LNCAP (cell line): Measurements from ENCODE around the gene SALL2.

Experiments
- TF ChIP-seq, protein P1 (sequence below): fragments of 450-650 bp; IDR thresholded peaks from 2 replicates; pipeline ENCODE4 v1.5.1; 2017; ENCODE audit warnings: mild to moderate bottlenecking

The SALL2 gene

DNA sequence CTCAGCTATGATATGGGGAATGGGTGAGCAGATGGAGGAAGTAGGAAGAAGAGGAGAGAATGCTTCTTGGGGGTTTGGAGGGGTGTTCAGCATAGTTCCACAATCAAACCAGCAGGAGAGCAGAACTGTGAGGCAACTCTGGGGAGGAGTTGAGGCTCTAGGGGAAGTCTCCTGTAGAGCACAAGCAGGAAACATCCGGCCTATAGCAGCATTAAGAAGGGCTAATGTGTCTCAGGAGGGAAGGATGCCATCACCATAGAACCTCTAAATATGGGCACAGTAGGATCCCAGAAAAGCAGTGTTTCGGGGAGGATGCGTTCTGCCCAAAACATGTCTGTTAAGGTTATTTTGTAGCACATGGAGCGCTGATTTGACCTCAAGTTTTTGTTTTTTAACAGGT lies 8.4 kb upstream of the SALL2 start:
- TF ChIP-seq, protein P1, sequence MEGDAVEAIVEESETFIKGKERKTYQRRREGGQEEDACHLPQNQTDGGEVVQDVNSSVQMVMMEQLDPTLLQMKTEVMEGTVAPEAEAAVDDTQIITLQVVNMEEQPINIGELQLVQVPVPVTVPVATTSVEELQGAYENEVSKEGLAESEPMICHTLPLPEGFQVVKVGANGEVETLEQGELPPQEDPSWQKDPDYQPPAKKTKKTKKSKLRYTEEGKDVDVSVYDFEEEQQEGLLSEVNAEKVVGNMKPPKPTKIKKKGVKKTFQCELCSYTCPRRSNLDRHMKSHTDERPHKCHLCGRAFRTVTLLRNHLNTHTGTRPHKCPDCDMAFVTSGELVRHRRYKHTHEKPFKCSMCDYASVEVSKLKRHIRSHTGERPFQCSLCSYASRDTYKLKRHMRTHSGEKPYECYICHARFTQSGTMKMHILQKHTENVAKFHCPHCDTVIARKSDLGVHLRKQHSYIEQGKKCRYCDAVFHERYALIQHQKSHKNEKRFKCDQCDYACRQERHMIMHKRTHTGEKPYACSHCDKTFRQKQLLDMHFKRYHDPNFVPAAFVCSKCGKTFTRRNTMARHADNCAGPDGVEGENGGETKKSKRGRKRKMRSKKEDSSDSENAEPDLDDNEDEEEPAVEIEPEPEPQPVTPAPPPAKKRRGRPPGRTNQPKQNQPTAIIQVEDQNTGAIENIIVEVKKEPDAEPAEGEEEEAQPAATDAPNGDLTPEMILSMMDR, result no peak

DNA sequence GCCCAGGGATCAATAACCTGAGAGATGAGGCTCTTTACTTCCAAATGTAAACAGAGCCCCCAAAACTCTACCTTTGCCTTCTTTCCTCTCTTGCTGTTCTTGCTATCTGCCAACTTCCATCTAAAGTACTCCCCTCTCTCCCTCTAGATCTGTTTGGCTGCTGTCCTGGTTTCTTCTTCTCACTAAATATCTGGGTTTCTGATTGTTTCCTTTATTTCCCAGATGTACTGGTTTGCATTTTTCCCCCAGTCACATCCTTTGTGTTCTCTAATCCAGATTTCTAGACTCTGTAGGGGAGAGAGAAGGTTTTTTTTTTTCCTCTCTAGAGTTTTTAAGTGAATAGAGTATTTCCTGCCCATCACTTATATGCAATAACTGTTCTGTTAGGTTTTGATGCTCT lies 7.1 kb upstream of the SALL2 start:
- TF ChIP-seq, protein P1, result no peak

DNA sequence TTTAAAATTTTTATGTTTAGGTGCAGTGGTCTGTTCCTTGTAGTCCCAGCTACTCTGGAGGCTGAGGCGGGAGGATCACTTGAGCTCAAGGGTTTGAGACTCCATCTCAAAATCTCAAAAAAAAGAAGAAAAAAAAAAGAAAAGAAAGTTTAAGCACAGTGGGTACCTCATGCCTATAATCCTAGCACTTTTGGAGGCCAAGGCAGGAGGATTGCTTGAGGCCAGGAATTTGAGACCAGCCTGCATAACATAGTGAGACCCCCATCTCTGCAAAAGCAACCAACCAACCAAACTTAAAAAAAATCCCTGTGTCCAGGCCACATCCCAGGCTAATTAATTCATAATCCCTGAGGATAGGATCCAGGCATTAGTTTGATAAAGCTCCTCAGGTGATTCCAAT lies 3.4 kb upstream of the SALL2 start:
- TF ChIP-seq, protein P1, result no peak

DNA sequence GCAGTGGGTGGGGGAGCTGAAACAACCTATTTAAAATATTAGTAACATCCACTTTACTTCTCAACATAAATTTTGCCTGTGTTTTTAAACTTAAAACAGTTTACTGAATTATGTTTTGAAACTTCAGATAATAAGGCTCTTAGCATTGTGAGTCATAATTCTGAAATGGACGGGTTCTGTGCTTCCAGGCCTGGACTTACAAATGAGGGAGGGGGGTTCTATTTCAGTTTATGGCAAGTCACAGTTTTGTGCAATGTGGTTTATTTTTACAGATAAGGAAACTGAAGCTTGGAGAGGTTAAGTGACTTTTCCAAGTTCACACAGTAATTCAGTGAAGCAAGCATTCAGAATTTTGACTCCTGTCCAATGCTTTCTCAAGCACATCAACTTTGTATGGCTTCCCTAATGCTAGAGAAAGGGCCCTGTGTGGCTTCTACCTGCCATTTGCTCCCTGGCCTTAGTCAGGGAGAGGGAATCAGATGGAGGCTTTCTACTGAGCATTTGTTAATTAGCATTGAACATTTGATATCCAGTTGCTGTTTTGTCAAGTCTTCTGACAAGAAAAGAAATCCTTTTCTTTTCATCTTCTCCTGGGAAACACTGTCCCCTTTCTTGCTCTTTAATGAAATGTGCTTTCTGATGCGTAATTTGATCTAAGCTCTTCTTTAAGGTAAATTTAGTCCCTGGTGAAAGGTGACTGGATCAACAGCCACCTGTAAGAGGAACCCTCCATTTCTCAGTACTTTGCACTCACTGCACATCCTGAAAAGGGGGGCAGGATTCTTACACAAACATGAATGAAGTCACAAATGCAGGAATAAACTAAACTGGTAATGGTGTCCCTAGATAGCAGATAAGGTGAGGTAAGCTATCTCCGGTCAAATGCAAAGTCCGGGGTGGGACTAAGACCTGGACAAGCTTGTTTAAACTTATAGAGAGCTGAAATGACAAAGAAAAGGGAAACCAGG lies 2.5 kb upstream of the SALL2 start:
- TF ChIP-seq, protein P1, result no peak

DNA sequence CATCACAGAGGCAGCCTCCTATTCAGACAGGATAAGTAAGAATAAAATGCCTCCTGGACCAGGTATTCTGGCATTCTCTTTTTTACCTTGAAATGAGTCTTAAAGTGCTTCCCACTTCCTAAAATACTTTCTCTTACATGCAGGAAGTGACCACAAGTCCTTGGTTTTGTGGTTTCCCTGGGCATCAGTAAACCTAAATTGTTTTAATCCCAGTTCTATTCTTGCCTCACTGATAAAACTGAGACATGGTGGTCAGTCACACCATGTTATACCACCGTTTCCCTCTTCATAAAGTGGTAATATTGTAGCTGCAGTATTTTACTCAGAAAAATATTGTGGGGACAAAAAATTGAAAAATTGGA lies 1.2 kb upstream of the SALL2 start:
- TF ChIP-seq, protein P1, result no peak

DNA sequence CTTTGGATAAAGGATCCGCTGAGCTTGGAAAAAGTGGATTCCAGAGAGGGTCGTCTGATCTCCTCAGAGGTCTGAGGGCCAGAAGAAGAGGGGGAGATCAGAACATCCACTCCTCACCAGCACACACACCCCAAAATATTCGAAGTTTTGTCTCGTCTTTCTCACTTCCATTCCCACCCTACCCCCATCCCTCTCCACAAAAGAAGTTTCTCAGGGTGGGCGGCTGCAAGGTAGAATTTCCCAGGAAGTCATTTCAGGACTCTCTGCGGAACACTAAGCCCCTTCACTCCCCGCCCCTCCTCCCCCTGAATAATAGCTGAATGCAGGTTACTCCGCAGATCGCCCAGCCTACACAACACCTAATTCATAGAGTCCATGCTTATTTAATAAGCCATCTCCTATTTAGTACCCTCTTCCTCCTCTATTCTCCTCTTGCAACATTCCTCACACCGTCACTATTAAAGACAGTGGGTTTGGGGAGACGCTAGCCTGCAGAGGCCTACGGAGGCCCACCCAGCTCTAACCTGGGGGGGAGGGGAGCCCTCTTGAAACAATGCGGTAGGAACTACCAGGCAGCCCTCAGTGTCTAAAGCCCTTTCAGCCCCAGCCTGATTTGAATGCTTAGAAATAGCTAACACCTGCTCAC lies 649 bp upstream of the SALL2 start:
- TF ChIP-seq, protein P1, result no peak

DNA sequence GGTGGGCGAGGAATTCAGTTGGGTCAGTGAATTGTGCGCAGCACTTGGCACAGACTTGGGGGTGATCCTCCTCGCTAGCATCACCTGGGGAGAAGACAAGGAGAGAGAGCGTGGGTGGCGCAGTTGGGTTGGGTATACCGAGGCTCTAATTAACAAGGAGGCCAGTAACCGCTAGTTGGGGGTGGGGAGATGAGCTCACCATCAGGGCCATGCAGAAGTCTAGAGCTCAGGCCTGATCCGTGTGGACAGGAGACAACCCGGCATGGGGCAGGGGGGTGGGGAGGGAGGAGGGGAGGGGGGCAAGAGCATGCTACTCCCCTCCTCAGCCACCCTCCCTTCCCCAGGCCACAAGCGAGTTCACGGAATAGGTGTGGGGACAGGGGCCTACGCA lies 580 bp downstream of the SALL2 start:
- TF ChIP-seq, protein P1, result no peak
